Measurements from ENCODE around the gene MRPS24. TPM values are rescaled to one million over a fixed set of nuclear protein-coding genes. Genes with fewer than 3 reads are reported as not detected.
A peak's percentile ranks its signal among the peaks of the same experiment; 100 is the strongest.

MRPS24 gene
- total RNA-seq, 1 experiment from 2014 or later, result 157 TPM

GRCh38 chr7:43879477-43879876, 10.2 kb upstream of the MRPS24 start:
- no peak for DNase-seq (ENCODE audit: low read depth)
- in situ Hi-C loops (cut with HindIII; ENCODE audit: low pct_unique_long_range_greater_than_20kb, low sequenced_read_pairs), result no loop called here

GRCh38 chr7:43878867-43879266, 9.6 kb upstream of the MRPS24 start:
- in situ Hi-C loops (cut with HindIII; ENCODE audit: low pct_unique_long_range_greater_than_20kb, low sequenced_read_pairs), result no loop called here

GRCh38 chr7:43877968-43878864, 8.9 kb upstream of the MRPS24 start:
- in situ Hi-C loops (cut with HindIII; ENCODE audit: low pct_unique_long_range_greater_than_20kb, low sequenced_read_pairs), result no loop called here

More at GRCh38 chr7:43878867-43879266, 9.6 kb upstream of the MRPS24 start:
- no peak for DNase-seq (ENCODE audit: low read depth)

GRCh38 chr7:43876976-43877745, 7.8 kb upstream of the MRPS24 start:
- no peak for DNase-seq (ENCODE audit: low read depth)

More at GRCh38 chr7:43877968-43878864, 8.9 kb upstream of the MRPS24 start:
- no peak for DNase-seq (ENCODE audit: low read depth)

GRCh38 chr7:43876241-43876640, 6.9 kb upstream of the MRPS24 start:
- in situ Hi-C loops (cut with HindIII; ENCODE audit: low pct_unique_long_range_greater_than_20kb, low sequenced_read_pairs), result no loop called here
- no peak for DNase-seq (ENCODE audit: low read depth)

More at GRCh38 chr7:43876976-43877745, 7.8 kb upstream of the MRPS24 start:
- in situ Hi-C loops (cut with HindIII; ENCODE audit: low pct_unique_long_range_greater_than_20kb, low sequenced_read_pairs), result no loop called here

GRCh38 chr7:43873300-43873699, 4.0 kb upstream of the MRPS24 start:
- no peak for DNase-seq (ENCODE audit: low read depth)
- in situ Hi-C loops (cut with HindIII; ENCODE audit: low pct_unique_long_range_greater_than_20kb, low sequenced_read_pairs), result no loop called here

- in situ Hi-C loops (cut with HindIII; ENCODE audit: low pct_unique_long_range_greater_than_20kb, low sequenced_read_pairs), result no loop called here
- DNase-seq (ENCODE audit: low read depth), result no peak
Observed at GRCh38 chr7:43872406-43873110, 3.2 kb upstream of the MRPS24 start.

GRCh38 chr7:43871064-43871463, 1.7 kb upstream of the MRPS24 start:
- DNase-seq (ENCODE audit: low read depth), result no peak
- in situ Hi-C loops (cut with HindIII; ENCODE audit: low pct_unique_long_range_greater_than_20kb, low sequenced_read_pairs), result no loop called here

- in situ Hi-C loops (cut with HindIII; ENCODE audit: low pct_unique_long_range_greater_than_20kb, low sequenced_read_pairs), result no loop called here
- no peak for DNase-seq (ENCODE audit: low read depth)
Observed at GRCh38 chr7:43870316-43870715, 999 bp upstream of the MRPS24 start.

- in situ Hi-C loops (cut with HindIII; ENCODE audit: low pct_unique_long_range_greater_than_20kb, low sequenced_read_pairs), result no loop called here
- peak; percentile 67 for DNase-seq (ENCODE audit: low read depth)
Observed at GRCh38 chr7:43869867-43870240, 537 bp upstream of the MRPS24 start.

- in situ Hi-C loops (cut with HindIII; ENCODE audit: low pct_unique_long_range_greater_than_20kb, low sequenced_read_pairs), result no loop called here
- no peak for DNase-seq (ENCODE audit: low read depth)
Observed at GRCh38 chr7:43868681-43869005, 674 bp downstream of the MRPS24 start.

GRCh38 chr7:43868181-43868580, 1.1 kb downstream of the MRPS24 start:
- in situ Hi-C loops (cut with HindIII; ENCODE audit: low pct_unique_long_range_greater_than_20kb, low sequenced_read_pairs), result no loop called here
- DNase-seq (ENCODE audit: low read depth), result no peak

- in situ Hi-C loops (cut with HindIII; ENCODE audit: low pct_unique_long_range_greater_than_20kb, low sequenced_read_pairs), result no loop called here
- DNase-seq (ENCODE audit: low read depth), result no peak
Observed at GRCh38 chr7:43865277-43865676, 4.0 kb downstream of the MRPS24 start.

GRCh38 chr7:43864126-43864525, 5.2 kb downstream of the MRPS24 start:
- in situ Hi-C loops (cut with HindIII; ENCODE audit: low pct_unique_long_range_greater_than_20kb, low sequenced_read_pairs), result no loop called here
- DNase-seq (ENCODE audit: low read depth), result no peak

- DNase-seq (ENCODE audit: low read depth), result no peak
- in situ Hi-C loops (cut with HindIII; ENCODE audit: low pct_unique_long_range_greater_than_20kb, low sequenced_read_pairs), result no loop called here
Observed at GRCh38 chr7:43856996-43857395, 12.3 kb downstream of the MRPS24 start.

- in situ Hi-C loops (cut with HindIII; ENCODE audit: low pct_unique_long_range_greater_than_20kb, low sequenced_read_pairs), result no loop called here
- no peak for DNase-seq (ENCODE audit: low read depth)
Observed at GRCh38 chr7:43856316-43856715, 13.0 kb downstream of the MRPS24 start.

GRCh38 chr7:43855176-43855575, 14.1 kb downstream of the MRPS24 start:
- in situ Hi-C loops (cut with HindIII; ENCODE audit: low pct_unique_long_range_greater_than_20kb, low sequenced_read_pairs), result no loop called here

GRCh38 chr7:43851805-43852204, 17.5 kb downstream of the MRPS24 start:
- in situ Hi-C loops (cut with HindIII; ENCODE audit: low pct_unique_long_range_greater_than_20kb, low sequenced_read_pairs), result no loop called here
- DNase-seq (ENCODE audit: low read depth), result no peak

More at GRCh38 chr7:43855176-43855575, 14.1 kb downstream of the MRPS24 start:
- DNase-seq (ENCODE audit: low read depth), result no peak

Data from Caki2 (cell line).